Cerebellar cortex (tissue), 1 donor: ENCODE results near the gene PTPRM.

ENCODE experiments used
- DNase-seq: peaks from one replicate; pipeline ENCODE4 v3.0.0-alpha.2; 2015; ENCODE audit warnings: low spot score

Gene PTPRM

DNA sequence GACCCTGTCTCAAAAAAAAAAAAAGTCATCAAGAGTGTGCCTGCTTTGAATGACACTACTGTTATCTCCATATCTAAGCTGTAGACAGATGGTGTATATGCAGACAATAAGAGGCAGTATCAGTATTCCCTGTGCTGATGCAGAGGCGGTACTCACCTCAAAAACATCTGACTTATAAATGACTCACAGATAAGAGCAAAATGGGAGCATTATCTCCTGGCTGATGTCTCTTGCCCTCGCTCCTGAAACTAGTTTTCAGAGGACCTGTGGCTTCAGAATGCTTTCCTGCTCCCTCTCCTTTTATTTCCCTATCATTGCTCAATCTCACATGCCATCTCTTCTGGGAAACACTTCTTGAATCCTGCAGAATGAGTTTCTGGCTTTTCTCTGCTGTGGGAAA lies 289.6 kb downstream of the PTPRM start:
- DNase-seq: no peak

DNA sequence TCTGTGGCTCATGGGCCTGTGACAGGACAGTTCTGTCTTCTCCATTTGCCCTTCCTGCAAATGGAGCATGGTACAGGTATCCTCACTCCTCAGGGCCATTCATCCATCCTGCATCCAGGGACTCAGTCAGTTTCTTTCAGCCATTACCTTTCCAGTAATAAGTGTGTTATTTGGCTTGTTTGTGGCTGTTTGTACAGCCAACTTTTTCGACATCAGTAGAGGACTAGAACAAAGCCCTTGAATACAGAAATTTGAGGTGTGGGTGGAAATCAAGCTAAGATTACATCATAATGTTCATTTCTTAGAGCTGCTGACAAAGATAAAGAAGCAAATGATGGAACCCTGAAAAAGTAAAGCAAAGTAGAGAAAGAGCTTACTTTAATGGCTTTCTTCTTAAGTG lies 290.4 kb downstream of the PTPRM start:
- DNase-seq: no peak

DNA sequence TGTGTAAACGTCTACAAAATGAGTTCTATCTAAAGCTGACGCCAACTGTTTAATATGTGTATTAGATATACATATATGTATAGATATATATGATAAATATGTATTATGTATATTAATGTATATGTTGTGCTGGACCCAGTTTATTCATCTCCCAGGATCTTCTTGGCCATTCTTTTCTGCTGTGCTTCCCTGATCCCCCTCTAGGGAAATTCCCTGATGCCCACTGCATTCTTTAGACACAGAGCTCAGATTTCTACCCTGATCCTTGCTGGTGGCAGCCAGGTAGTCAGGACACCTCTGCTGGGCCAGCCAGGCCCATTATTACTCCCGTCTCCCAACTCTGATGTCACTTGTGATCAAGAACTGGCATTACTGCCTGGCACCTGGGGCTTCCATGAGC lies 292.0 kb downstream of the PTPRM start:
- no peak for DNase-seq

DNA sequence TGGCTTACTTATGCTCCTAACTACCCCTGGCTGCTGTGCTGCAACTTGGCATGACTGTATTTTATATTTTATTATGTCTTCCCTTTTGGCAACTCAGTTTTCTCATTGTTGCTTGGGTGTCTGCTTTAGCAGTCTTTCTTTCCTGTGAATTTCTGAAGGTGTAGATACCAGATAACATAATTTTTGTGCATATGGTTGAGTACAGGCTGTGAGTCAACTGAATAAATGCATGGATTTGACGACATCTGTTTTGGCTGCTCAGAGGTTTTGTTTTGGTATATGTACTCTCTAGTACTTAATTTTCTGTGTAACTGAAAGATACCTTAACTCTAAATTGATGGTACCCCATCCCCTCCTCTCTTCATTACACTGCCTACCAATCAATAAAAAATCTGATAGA lies 303.1 kb downstream of the PTPRM start:
- DNase-seq: no peak

DNA sequence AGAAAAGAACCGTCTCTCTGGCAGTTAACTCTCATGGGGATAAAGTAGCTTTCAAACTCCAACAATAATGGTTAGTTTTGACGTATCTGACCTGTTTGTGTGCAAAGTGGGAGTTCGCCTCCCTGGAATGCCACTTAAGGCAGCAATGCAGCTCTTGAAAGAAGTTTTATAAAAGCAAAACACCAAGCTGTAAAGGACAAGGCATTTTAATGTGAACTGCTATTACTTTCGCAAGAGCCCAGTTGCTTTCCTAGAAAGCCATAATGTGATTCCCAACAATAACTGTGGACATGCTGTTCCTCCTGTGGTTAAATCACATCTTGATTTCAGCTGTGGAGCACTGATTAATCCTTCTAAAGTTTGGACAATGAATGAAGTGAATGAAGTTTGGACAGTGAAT lies 303.7 kb downstream of the PTPRM start:
- DNase-seq: no peak

DNA sequence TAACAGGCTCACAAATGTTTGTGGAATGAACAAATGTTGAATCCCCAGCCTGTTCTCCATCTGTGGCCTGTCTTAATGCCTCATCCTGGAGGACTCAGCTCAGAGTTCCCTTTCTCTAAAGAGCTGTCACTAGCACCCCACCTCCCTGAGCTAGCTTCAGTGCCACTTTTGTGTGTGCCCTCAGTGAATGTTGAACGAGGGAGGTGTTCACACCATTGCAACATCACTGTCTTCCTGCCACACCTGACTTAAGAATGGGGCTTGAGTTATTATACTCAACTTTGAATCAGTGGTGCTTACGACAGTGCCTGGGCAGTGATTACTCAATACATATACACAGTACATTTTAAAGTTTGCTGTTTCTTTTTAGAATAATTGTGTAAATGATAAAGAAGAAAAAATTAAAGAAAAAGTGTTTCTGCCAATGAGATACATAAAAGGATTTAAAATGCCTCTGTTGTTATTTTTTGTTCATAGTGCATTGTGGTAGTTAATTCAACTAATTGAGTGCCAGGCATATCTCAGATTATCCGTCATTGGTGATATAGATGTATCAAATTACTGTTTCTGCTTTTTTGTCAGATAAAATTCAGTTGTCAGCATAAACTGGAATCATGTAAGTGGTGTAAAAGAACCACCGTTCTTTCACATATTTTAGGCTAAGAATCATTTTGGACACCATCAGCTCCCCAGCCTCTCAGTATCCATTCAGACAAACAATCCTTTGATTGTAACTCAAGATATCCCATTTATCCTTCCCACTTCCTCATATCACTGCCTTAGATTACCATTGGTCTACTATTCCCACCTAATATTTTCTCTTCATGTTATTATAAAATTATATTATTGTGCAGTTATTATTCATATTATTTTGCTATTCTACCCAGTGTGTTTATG lies 304.7 kb downstream of the PTPRM start:
- no peak for DNase-seq

DNA sequence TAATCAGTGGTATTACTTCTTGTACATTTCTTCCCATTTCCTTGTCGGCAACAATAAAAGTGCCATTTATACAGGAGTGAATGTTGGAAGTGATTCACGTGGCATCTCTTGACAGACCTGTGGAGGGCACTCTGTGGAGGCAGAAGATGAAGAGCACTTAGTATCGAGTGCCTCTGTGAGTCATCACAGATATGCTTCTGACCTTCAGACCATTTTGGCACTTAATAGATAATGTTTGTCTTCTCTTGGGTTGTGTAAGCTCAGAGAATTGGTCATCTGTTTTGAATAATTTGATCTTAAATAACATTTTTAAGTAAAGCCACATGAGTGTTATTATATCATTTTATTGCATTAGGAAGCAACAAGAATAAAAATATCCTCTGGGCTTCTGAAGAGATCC lies 305.5 kb downstream of the PTPRM start:
- no peak for DNase-seq

DNA sequence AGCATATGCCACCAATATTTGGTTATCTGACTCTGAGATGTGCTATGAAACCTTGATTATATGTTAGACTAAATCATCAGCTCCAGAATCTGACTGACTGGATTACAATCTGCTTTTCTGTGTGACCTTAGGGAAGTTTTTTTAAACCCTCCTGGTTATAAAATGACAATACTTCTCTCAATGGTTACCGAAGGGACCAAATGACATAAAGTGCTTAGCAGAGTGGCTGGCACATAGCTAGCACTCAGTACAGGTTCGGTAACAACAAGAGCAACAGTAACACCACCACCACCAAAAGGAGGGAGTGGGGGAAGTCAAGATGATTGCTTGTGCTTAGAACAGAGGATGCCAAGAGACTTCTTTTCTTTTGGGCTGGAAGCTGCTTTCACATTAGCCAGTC lies 306.2 kb downstream of the PTPRM start:
- no peak for DNase-seq

DNA sequence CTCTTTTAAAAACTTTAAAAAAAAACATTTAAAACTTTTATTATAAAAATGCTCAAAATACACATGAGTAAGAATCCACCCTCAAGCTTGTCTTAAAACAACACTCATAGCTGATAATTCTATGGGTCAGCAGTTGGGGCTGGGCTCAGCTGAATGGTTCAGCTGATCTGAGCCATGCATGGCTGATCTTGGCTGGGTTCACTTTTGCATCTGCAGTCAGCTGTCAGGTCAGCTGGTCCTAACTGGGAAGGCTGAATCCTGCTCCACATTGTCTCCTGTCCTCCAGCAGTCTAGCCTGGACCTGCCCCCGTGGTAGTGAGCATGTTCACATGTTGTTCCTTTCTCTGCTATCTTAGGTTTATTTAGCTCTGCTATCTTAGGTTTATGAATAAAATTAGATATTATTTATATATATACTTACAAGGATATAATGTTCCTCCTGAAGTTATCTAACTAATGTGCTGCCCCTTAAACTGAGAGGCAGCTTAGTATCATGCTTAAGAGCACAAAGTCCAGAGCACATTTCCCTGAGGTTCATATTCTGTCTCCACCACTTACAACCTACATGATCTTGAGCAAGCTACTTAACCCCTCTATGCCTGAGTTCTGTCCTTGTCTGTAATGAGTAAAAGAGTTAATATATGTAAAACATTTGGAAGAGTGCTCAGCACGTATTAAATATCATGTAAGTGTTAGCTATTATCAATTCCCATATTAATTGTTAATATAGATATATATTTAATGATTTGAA lies 309.4 kb downstream of the PTPRM start:
- DNase-seq: no peak

DNA sequence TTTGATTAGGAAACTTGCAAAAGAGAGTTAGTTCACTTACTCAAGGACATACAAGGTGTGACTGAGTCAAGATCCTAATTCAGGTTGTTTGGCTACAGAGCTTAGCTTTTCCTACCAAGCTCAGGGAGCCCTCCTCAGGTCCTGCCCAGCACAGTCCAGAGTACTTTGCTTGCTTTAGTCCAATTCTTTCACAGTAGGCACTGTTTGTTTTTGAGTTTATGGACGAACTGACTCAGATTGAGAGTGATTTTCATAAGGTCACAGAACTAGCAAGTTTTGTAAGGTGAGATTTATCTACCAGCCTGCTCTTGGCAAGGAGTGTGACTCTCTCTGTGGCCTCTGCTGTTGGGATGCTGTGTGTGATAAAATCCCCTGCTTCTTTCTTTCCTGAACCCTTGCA lies 310.5 kb downstream of the PTPRM start:
- DNase-seq: no peak

DNA sequence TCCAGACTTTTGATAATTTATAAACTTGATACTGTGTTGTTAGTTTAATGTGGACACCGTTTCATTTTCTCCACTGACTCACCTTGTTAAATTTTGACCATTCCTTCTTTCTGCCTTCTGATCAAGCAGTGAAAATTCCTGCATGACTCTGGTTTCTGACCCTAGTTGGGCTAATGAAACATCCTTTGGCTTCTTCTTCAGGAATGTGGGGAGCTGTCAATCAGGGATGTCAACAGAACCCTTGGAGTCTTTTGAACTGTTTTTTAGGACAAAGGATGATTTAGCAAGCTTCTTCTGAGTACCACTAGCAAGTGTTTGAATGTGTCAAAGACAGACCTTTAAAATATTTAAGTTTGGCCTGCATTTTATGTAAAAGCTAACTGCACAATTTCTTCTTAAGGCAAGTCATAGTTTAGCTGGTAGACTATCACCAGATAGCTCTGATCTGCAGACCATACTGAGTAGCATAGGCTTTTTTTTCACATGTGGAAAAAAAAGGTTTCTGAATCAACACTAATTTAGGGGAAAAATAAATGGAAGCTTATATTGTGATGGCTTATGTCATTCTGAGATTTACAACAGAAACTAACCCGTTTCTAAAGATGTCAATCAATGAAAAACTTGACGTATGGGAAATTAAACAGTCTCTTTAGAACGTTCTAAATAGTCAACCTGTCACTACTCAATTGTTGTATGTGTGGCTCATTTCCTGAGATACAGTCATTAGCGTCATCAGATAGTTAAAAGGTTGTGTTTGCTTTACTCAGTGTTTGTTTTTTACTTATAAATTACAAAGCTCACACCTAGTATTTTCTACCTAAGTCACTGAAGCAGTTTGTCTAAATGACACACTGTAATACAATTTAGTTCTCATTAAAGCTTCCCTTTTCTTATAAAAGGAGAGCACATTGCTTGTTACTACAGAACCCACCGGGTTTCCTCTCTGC lies 311.4 kb downstream of the PTPRM start:
- DNase-seq: no peak

DNA sequence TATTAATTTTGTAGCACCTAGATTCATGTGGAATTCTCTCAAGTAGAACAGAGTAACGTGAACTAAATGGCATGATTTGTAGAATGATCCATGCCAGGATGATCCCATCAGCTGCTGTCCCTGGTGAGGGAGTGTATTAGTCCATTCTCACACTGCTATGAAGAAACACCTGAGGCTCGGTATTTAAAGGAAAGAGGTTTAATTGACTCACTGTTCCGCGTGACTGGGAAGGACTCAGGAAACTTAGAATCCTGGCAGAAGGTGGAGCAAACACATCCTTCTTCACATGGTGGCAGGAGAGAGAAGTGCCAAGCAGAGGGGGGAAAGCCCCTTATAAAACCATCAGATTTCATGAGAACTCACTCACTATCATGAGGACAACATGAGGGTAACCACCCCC lies 312.6 kb downstream of the PTPRM start:
- DNase-seq: no peak

DNA sequence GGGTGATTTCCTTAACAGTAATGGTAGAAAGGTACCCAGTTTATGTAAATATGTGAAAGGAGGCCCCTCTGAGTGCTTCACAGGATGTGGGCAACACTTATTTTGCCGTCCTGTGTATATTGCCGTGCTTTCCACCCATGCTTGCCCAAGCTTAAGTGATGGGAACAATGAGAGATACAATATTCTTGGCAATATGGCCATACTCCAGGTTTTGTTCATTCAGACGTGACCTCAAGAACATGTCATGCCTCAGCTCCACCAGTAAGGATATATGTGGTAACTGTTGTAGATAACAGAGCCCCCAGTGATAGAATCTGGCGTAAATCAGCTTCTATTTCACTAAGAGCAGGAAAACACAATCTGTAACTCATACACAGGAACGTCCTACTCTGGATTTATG lies 318.7 kb downstream of the PTPRM start:
- DNase-seq: no peak

DNA sequence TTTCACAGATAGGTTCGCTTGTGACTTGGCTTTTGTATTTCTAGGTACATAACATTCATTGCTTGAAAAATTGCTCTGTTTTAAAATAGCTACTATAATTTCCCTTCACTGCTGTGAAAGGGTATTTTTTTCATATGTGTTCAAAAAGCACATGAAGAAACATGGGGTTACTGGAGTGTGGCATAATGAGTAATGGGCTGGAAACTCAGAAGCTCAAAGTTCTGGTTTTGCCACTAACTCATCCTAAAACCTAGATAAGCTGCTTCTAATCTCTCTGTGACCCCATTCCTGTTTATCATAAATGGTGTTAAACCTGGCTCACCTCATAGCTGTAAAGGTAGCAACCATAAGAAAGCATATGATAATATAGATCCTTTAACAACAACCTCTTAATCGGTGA lies 319.3 kb downstream of the PTPRM start:
- no peak for DNase-seq

DNA sequence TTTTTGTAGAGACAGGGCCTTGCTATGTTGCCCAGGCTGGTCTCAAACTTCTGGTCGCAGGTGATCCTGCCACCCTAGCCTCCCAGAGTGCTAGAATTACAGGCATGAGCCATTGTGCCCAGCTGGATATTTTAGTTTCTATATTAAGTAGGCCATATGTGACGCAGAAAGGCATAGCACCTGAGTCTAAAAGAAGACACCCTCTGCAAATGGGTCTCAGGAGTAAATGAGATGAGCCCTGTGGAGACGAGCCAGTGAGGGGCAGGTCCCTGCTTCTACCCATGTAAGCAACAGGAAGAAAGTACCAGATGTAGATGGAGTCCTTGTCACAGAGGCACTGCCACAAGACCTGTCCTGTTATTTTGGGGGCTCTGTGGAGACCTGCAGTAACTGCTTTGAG lies 322.4 kb downstream of the PTPRM start:
- no peak for DNase-seq

DNA sequence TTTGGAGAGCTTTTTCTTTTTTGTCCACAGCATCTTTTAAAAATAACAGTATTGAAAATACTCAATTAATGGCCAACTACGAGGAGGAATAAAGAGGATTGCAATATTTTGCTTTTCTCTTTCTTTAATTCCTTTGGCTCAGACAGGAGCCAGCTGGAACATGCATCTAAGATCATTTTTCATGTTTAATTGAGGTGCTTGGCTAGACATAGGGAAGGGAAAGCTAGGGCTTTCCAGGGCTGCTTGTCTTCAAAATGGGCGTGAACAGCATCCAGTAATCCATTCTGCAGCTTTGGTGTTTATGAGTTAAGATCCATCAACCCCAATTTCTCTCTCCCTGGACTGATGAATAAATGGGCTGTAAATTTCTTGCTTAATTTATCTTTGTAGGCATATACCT lies 323.0 kb downstream of the PTPRM start:
- no peak for DNase-seq

DNA sequence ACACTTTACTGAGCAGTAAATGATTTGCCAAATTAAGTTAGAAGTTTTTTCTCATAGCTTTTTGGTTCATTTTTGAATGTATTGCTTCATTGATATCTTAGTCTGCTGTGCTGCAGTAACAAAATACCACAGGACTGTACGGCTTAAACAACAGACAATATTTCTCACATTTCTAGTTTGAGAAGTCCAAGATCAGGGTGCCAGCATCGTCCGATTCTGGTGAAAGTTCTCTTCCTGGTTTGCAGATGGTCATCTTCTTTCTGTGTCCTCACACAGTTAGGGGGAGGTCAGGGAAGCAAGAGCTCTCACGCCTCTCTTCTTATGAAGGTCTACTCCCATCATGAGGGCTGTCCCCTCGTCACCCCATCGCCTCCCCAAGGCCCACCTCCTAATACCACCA lies 325.4 kb downstream of the PTPRM start:
- DNase-seq: no peak

DNA sequence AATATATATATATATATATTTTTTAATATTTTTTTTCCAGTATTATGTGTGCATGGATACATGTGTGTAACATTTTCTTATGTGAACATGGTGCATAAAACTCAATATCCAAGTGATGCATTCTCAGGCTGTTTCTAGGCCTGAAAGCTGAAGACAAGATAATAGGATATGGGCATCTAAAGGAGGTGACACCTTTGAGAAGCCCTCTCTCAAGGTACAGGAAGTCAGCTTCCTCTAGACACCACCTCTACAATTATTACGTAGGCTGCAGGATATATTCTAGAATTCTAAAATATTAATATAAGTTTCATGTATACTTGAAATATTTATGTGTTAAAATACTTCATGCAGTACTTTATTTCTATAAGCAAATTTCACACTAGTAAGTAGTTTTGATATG lies 327.5 kb downstream of the PTPRM start:
- DNase-seq: no peak

DNA sequence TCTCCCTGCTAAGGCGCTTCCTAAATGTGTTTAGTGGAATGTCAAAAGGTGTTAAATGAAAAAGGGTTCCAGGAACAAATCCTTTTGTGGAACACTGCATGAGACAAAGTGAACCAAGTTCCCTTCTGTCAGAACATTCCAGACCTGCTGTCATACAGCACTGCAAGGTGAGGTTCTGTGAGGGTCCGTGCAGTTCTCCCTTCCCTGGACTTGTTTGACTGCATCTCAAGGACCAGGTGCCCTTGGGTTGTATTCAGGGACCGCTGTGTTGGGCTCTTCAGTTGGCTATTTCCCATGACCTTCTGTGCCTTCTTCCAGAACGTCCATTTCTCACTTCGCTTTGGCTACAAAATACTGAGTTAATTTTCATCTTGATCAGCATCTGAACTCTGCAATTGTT lies 328.2 kb downstream of the PTPRM start:
- DNase-seq: no peak

DNA sequence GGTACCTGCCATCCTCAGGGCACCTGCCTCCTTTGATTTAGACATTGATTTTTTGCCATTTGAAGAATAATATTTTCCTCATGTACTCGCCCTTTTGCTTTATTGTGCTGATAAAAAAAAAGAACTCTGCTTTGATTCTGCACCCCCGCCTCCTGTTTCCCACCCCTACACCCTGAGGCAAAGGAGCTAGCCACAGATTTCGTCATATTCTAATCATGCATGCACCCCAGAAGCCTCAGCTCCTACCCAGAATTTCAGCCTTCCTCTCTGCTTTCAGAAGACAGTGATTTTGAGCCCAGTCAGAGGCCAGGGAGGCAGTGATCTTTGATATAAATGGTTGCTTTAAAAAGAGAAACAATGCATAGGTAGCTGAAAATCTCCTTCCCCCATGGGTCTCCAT lies 329.0 kb downstream of the PTPRM start:
- no peak for DNase-seq

DNA sequence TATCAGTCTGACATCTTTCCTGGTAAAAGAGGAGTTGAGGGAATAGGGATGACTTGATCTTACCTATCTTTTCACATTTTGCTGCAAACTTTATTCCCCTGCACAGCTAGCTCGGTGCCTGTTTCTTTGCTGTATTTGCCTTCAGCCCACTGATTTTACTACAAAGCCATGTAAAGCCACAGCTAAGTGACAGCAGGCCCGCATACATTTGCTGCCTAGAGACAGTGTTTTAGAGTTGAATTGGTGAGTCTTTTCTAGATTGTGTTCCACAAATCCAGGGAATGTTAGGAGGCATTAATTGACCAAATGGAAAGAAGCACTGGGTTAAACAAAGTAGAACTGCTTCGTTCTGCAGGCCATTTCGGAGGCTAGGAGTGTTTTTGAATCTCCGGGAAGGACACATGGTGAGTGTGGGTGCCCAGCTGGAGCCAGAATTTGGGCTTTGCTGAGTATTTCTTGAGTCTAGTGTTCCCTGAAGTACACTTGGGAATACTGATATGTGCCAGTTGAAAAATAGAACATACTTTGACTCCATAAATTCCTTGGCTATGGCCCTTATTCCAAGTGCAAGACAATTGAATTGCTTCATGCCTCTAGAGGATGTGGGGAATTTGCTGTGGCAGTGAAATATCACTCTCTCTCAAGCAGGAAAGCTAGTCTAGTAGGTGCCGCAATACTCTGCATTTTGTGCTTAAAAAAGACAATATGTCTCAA lies 329.8 kb downstream of the PTPRM start:
- DNase-seq: no peak

DNA sequence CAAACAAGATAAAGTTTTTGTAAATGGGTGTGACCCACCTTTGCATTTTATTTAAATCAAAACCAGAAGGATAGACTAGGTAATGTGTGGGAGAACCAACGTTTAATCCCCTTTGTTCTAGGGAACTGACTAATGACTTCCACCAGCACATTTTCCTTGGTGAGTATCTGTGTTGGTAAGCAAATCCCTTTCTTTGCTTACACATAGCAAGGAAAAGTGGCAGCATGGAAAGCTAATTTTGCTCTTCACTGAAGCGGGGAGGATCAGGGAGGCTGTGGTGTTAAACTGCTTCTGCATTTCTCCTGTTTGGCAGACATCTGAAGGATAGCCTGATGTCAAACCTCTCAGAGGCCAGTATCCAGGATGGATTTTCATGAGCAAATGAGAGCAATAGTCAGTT lies 331.1 kb downstream of the PTPRM start:
- DNase-seq: no peak
